Esophagus muscularis mucosa (tissue), 4 donors: Measurements from ENCODE around the gene SRSF12. TPM values are rescaled to one million over a fixed set of nuclear protein-coding genes. Genes with fewer than 3 reads are reported as not detected.
"Not testable (repeated sequence)": the region's sequence is repeated elsewhere in the genome, so short reads cannot be mapped to it uniquely, and the experiment has no call there.

Experiments used
- DNase-seq: peaks from one replicate; pipeline ENCODE4 v3.0.0-alpha.2; 2017; ENCODE audit errors: extremely low spot score
- H3K27ac ChIP-seq, 4 donors: fragments of 200-600 bp; sonication (generic); replicated peaks in 1 of 4; 1 replicate in 3 of 4; 2 replicates in 1 of 4; pipeline ENCODE4 v1.5.1; 2016 to 2019; ENCODE audit warnings: mild to moderate bottlenecking in 1 of 4
- H3K27me3 ChIP-seq, 4 donors: fragments of 200-600 bp; sonication (generic); one replicate each; pipeline versions ENCODE4 v1.5.1 to v1.6.0; 2016 to 2019
- H3K36me3 ChIP-seq, 4 donors: fragments of 200-600 bp; sonication (generic); one replicate each; pipeline ENCODE4 v1.5.1; 2016 to 2019
- H3K4me1 ChIP-seq, 4 donors: fragments of 200-600 bp; sonication (generic); one replicate each; pipeline ENCODE4 v1.5.1; 2016 to 2019
- H3K4me3 ChIP-seq, 4 donors: fragments of 200-600 bp; sonication (generic); 1 replicate in 2 of 4; 2 replicates in 2 of 4; pipeline ENCODE4 v1.5.1; 2016 to 2019; ENCODE audit warnings: mild to moderate bottlenecking in 4 of 4, moderate library complexity in 1 of 4
- H3K9me3 ChIP-seq, 4 donors: fragments of 200-600 bp; sonication (generic); 1 replicate in 3 of 4; 2 replicates in 1 of 4; pipeline ENCODE4 v1.5.1; 2016 to 2019
- CTCF ChIP-seq, 3 experiments: fragments of 200-600 bp in 2 of 3; fragments of 450-650 bp in 1 of 3; sonication (generic) in 2 of 3; IDR thresholded peaks; one replicate each; pipeline ENCODE4 v1.5.1; 2017 to 2019; ENCODE audit warnings: antibody characterized with exemption in 3 of 3, mild to moderate bottlenecking in 2 of 3, moderate library complexity in 1 of 3
- EP300 ChIP-seq: sonication (generic); formaldehyde crosslinking; IDR thresholded peaks from one replicate; pipeline ENCODE4 v1.6.1; 2017; ENCODE audit warnings: antibody characterized with exemption
- POLR2A ChIP-seq: fragments of 450-650 bp; IDR thresholded peaks from one replicate; pipeline ENCODE4 v1.6.1; 2017; ENCODE audit warnings: antibody characterized with exemption, moderate library complexity, mild to moderate bottlenecking, low read depth
- POLR2AphosphoS5 ChIP-seq, 2 donors: sonication (generic); formaldehyde crosslinking; IDR thresholded peaks; one replicate each; pipeline ENCODE4 v1.6.1; 2017; ENCODE audit warnings: antibody characterized with exemption in 2 of 2
- WGBS: methylation state at CpG from one replicate; pipeline ENCODE4 v1.1.5; 2018; 5-methylcytosine and 5-hydroxymethylcytosine counted together
- intact Hi-C: fragments of 100-400 bp; cut with DNase I; formaldehyde crosslinking; loops from one replicate; pipeline ENCODE4 v1.15.1; 2023
- total RNA-seq, 4 donors: library from RNA; depleted of rRNA; stranded (reverse); fragments of >200 nt; gene quantifications; one replicate each; pipeline versions ENCODE4 v1.1.0 to v1.2.1, GENCODE V29; 2016

Gene SRSF12
- total RNA-seq, 4 donors from 2014 or later: 0.97 to 2.0 (median 1.2) TPM; not detected in 1

GRCh38 chr6:89066940-89067646, 50.8 kb downstream of the SRSF12 start:
- H3K4me3 ChIP-seq: no peak overlapping the region
- peaks cover 0 to 4% (median 2%) of the 10 kb centered on the region in 4 donors for H3K4me1 ChIP-seq
- H3K27me3 ChIP-seq: no peaks in the 10 kb centered on the region
- TF ChIP-seq POLR2AphosphoS5 (IDR thresholded peaks at IDR 0.05): no peak
- TF ChIP-seq POLR2A: no peak
- no peak for TF ChIP-seq CTCF (IDR thresholded peaks at IDR 0.05)
- TF ChIP-seq EP300: no peak
- H3K9me3 ChIP-seq: no peaks in the 10 kb centered on the region
- no peak for DNase-seq
- intact Hi-C loops: no loop called here
- no peaks in the 10 kb centered on the region for H3K36me3 ChIP-seq
- H3K27ac ChIP-seq: no peak overlapping the region
- 82% methylated on average over 4 of the region's 4 CpGs for WGBS

GRCh38 chr6:89066121-89066520, 51.8 kb downstream of the SRSF12 start:
- not testable (repeated sequence) for H3K27ac ChIP-seq
- 92% methylated on average over 9 of the region's 9 CpGs for WGBS

GRCh38 chr6:89064931-89065330, 52.9 kb downstream of the SRSF12 start:
- 78% methylated on average over 9 of the region's 22 CpGs for WGBS
- H3K4me3 ChIP-seq, intact Hi-C loops, H3K4me1 ChIP-seq, H3K9me3 ChIP-seq, H3K27me3 ChIP-seq, H3K27ac ChIP-seq, DNase-seq, H3K36me3 ChIP-seq: not testable (repeated sequence)

More at GRCh38 chr6:89066121-89066520, 51.8 kb downstream of the SRSF12 start:
- H3K4me1 ChIP-seq, DNase-seq, H3K4me3 ChIP-seq, H3K9me3 ChIP-seq, intact Hi-C loops, H3K27me3 ChIP-seq, H3K36me3 ChIP-seq: not testable (repeated sequence)

GRCh38 chr6:89063881-89064280, 54.0 kb downstream of the SRSF12 start:
- Histone ChIP-seq H3K4me3 (no peak overlapping the region), H3K27ac (no peak overlapping the region), H3K36me3 (no peaks in the 10 kb centered on the region), H3K4me1 (no peaks in the 10 kb centered on the region), H3K27me3 (no peaks in the 10 kb centered on the region), H3K9me3 (no peaks in the 10 kb centered on the region)
- DNase-seq: no peak
- intact Hi-C loops: no loop called here
- 94% methylated on average over 1 of the region's 1 CpG for WGBS
- TF ChIP-seq POLR2AphosphoS5 (IDR thresholded peaks at IDR 0.05) (no peak), EP300 (no peak), POLR2A (no peak), CTCF (IDR thresholded peaks at IDR 0.05) (no peak)

GRCh38 chr6:89059227-89059626, 58.6 kb downstream of the SRSF12 start:
- no peak for DNase-seq
- Histone ChIP-seq H3K27ac (no peak overlapping the region), H3K27me3 (no peaks in the 10 kb centered on the region), H3K9me3 (no peaks in the 10 kb centered on the region), H3K36me3 (no peaks in the 10 kb centered on the region), H3K4me3 (no peak overlapping the region), H3K4me1 (no peaks in the 10 kb centered on the region)
- intact Hi-C loops: no loop called here
- WGBS: 96% methylated on average over 12 of the region's 12 CpGs
- TF ChIP-seq POLR2AphosphoS5 (IDR thresholded peaks at IDR 0.05) (no peak), EP300 (no peak), CTCF (IDR thresholded peaks at IDR 0.05) (no peak), POLR2A (no peak)

GRCh38 chr6:89058627-89059026, 59.2 kb downstream of the SRSF12 start:
- intact Hi-C loops: no loop called here

More at GRCh38 chr6:89058627-89059026, 59.2 kb downstream of the SRSF12 start:
- Histone ChIP-seq H3K4me3 (no peak overlapping the region), H3K9me3 (no peaks in the 10 kb centered on the region), H3K36me3 (no peaks in the 10 kb centered on the region), H3K4me1 (no peaks in the 10 kb centered on the region), H3K27me3 (no peaks in the 10 kb centered on the region), H3K27ac (no peak overlapping the region)
- no peak for DNase-seq
- 51% methylated on average over 5 of the region's 5 CpGs for WGBS
- TF ChIP-seq EP300: no peak
- TF ChIP-seq POLR2A: no peak
- TF ChIP-seq POLR2AphosphoS5 (IDR thresholded peaks at IDR 0.05): no peak
- TF ChIP-seq CTCF (IDR thresholded peaks at IDR 0.05): no peak
